Hepatocyte (in vitro differentiated cells): ENCODE data around the gene TMIGD3. TPM values are rescaled to one million over a fixed set of nuclear protein-coding genes. Genes with fewer than 3 reads are reported as not detected.
A peak's percentile ranks its signal among the peaks of the same experiment; 100 is the strongest.

Experiments used
- DNase-seq: peaks from one replicate; pipeline ENCODE4 v3.0.0-alpha.2; 2016; ENCODE audit warnings: low spot score
- H2AFZ ChIP-seq: fragments of 200-600 bp; sonication (generic); 2 replicates; pipeline ENCODE4 v1.6.0; 2016; ENCODE audit warnings: antibody characterized with exemption, mild to moderate bottlenecking
- H3K27ac ChIP-seq: fragments of 200-600 bp; sonication (generic); 2 replicates; pipeline ENCODE4 v1.5.1; 2016; ENCODE audit warnings: mild to moderate bottlenecking
- H3K27me3 ChIP-seq: fragments of 200-600 bp; sonication (generic); 2 replicates; pipeline ENCODE4 v1.6.1; 2016
- H3K36me3 ChIP-seq: fragments of 200-600 bp; sonication (generic); replicated peaks from 2 replicates; pipeline ENCODE4 v1.5.1; 2016; ENCODE audit warnings: low read depth; ENCODE audit not compliant: insufficient read depth
- H3K4me1 ChIP-seq: fragments of 200-600 bp; sonication (generic); 2 replicates; pipeline ENCODE4 v1.5.1; 2016; ENCODE audit warnings: mild to moderate bottlenecking, moderate library complexity; ENCODE audit not compliant: insufficient read depth
- H3K4me2 ChIP-seq: fragments of 200-600 bp; sonication (generic); 2 replicates; pipeline ENCODE4 v1.6.0; 2016
- H3K4me3 ChIP-seq: fragments of 200-600 bp; sonication (generic); 2 replicates; pipeline ENCODE4 v1.5.1; 2016; ENCODE audit warnings: mild to moderate bottlenecking
- H3K79me2 ChIP-seq: fragments of 200-600 bp; sonication (generic); 2 replicates; pipeline ENCODE4 v1.6.0; 2017; ENCODE audit warnings: mild to moderate bottlenecking
- H3K9me2 ChIP-seq: fragments of 200-600 bp; sonication (generic); replicated peaks from 2 replicates; pipeline ENCODE4 v1.6.0; 2017; ENCODE audit warnings: mild to moderate bottlenecking; ENCODE audit not compliant: insufficient read depth
- H3K9me3 ChIP-seq: fragments of 200-600 bp; sonication (generic); 2 replicates; pipeline ENCODE4 v1.5.1; 2016; ENCODE audit warnings: low read depth, mild to moderate bottlenecking
- H4K20me1 ChIP-seq: fragments of 200-600 bp; sonication (generic); 2 replicates; pipeline ENCODE4 v1.6.0; 2016; ENCODE audit warnings: mild to moderate bottlenecking; ENCODE audit not compliant: insufficient read depth, poor library complexity, severe bottlenecking
- EZH2 ChIP-seq: fragments of 200-600 bp; sonication (generic); IDR thresholded peaks from 2 replicates; pipeline ENCODE4 v1.6.1; 2016; ENCODE audit warnings: antibody characterized with exemption, mild to moderate bottlenecking, borderline replicate concordance
- EZH2phosphoT487 ChIP-seq: fragments of 200-600 bp; sonication (generic); IDR thresholded peaks from one replicate; pipeline ENCODE4 v1.6.1; 2018; ENCODE audit warnings: antibody characterized with exemption, mild to moderate bottlenecking, low read depth, moderate library complexity; ENCODE audit not compliant: unreplicated experiment, severe bottlenecking
- WGBS: methylation state at CpG from one replicate; pipeline ENCODE4 v1.1.6; 2016; ENCODE audit warnings: low lambda C conversion rate; ENCODE audit errors: missing lambda C conversion rate; 5-methylcytosine and 5-hydroxymethylcytosine counted together
- polyA plus RNA-seq: library from polyadenylated mRNA; unstranded; fragments of >200 nt; fragmentation: Nextera tagmentation; extraction: Ambion mirVana; gene quantifications from 2 replicates; pipeline ENCODE4 v1.2.1, GENCODE V29; 2016
- total RNA-seq: library from RNA; depleted of rRNA; stranded (reverse); fragments of >200 nt; gene quantifications from 2 replicates; pipeline ENCODE4 v1.2.3, GENCODE V29; 2014
- TF ChIP-seq, protein P1 (sequence below): fragments of 200-600 bp; sonication (generic); IDR thresholded peaks from 2 replicates; pipeline ENCODE4 v1.5.1; 2016; ENCODE audit warnings: antibody characterized with exemption, mild to moderate bottlenecking; ENCODE audit not compliant: poor library complexity

The TMIGD3 gene
- total and polyA plus RNA-seq, 2 experiments from 2014 or later: 5.2 to 6.5 TPM

DNA sequence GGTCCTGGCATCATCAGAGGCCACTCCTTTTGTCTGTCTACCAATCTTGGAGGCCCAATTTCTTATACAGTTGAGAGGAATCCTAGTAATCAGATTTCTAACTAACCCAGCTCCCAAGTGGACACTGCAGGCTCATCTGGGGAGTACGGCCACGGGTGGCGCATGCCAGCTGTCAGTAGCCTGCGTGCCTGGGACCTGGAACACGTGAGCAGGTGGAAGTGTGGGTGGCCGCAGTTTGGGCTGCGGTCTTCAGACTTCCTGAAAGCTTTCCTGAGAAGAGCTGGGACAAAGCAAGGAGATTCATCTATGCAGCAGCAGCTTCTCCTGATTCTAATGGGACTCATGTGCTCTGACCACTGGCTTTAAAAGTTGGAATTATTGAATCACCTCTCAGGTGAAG, 12.4 kb downstream of the TMIGD3 start:
- Histone ChIP-seq H4K20me1 (no peaks in the 10 kb centered on the region), H3K4me2 (no peak overlapping the region), H3K9me2 (no peaks in the 10 kb centered on the region), H3K9me3 (no peaks in the 10 kb centered on the region), H3K4me1 (no peaks in the 10 kb centered on the region), H3K27ac (no peak overlapping the region), H3K27me3 (peaks cover 7% of the 10 kb centered on the region), H2AFZ (no peak overlapping the region), H3K4me3 (no peak overlapping the region), H3K79me2 (no peaks in the 10 kb centered on the region), H3K36me3 (no peaks in the 10 kb centered on the region)
- TF ChIP-seq, protein P1, sequence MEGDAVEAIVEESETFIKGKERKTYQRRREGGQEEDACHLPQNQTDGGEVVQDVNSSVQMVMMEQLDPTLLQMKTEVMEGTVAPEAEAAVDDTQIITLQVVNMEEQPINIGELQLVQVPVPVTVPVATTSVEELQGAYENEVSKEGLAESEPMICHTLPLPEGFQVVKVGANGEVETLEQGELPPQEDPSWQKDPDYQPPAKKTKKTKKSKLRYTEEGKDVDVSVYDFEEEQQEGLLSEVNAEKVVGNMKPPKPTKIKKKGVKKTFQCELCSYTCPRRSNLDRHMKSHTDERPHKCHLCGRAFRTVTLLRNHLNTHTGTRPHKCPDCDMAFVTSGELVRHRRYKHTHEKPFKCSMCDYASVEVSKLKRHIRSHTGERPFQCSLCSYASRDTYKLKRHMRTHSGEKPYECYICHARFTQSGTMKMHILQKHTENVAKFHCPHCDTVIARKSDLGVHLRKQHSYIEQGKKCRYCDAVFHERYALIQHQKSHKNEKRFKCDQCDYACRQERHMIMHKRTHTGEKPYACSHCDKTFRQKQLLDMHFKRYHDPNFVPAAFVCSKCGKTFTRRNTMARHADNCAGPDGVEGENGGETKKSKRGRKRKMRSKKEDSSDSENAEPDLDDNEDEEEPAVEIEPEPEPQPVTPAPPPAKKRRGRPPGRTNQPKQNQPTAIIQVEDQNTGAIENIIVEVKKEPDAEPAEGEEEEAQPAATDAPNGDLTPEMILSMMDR: no peak
- TF ChIP-seq EZH2phosphoT487 (no peak), EZH2 (no peak)
- WGBS: 93% methylated on average over 7 of the region's 7 CpGs
- no peak for DNase-seq

DNA sequence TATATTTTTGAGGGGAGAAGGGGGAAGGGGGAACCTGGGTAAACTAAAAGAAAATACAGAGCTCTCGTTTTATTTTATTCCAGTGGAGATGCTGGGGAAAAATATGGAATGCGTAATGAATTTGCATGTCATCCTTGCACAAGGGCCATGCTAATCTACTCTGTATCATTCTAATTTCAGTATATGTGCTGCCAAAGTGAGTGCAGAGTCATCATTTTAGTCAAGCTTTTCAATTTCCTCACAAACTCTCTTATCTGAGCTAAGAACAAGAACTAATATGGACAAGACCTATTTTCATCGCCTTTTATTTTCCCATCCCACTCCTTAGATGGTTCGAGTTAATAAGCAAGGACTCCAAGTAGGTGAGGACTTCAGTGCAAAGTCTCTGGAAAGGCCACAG, 13.2 kb downstream of the TMIGD3 start:
- Histone ChIP-seq H4K20me1 (no peaks in the 10 kb centered on the region), H3K27ac (peak overlapping the region; percentile 66), H3K36me3 (no peaks in the 10 kb centered on the region), H3K4me1 (no peaks in the 10 kb centered on the region), H3K79me2 (no peaks in the 10 kb centered on the region), H3K4me2 (no peak overlapping the region), H3K4me3 (no peak overlapping the region), H3K27me3 (peaks cover 7% of the 10 kb centered on the region), H2AFZ (no peak overlapping the region), H3K9me2 (no peaks in the 10 kb centered on the region), H3K9me3 (no peaks in the 10 kb centered on the region)
- WGBS: 89% methylated on average over 4 of the region's 4 CpGs
- TF ChIP-seq EZH2phosphoT487: no peak
- TF ChIP-seq, protein P1: no peak
- TF ChIP-seq EZH2: no peak
- DNase-seq: no peak

DNA sequence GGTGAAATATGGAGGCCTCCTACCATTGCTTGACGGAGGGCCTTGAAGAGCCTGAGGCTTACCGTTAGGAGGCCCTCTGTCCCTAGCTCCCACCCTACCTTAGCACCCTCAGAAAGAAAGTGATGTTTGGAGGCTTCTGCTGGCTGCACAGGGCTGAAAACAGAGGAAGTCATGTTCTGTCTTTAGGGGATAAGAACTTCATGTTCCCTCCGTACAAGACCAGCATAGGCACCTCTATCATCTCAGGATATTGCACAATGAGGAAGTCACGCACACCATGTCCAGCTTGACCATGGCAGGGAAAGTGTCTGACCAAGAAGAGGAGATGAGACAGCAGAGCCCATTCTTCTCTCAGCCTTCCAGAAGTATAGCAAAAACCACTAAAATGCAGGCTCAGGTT, 13.8 kb downstream of the TMIGD3 start:
- no peak overlapping the region for H3K4me2 ChIP-seq
- no peaks in the 10 kb centered on the region for H3K9me2 ChIP-seq
- peak overlapping the region; percentile 66 for H3K27ac ChIP-seq
- H3K36me3 ChIP-seq: no peaks in the 10 kb centered on the region
- H3K4me3 ChIP-seq: no peak overlapping the region
- H4K20me1 ChIP-seq: no peaks in the 10 kb centered on the region
- TF ChIP-seq, protein P1: no peak
- TF ChIP-seq EZH2 (no peak), EZH2phosphoT487 (no peak)
- H3K27me3 ChIP-seq: peaks cover 7% of the 10 kb centered on the region
- H2AFZ ChIP-seq: no peak overlapping the region
- DNase-seq: no peak
- no peaks in the 10 kb centered on the region for H3K9me3 ChIP-seq
- 89% methylated on average over 4 of the region's 4 CpGs for WGBS
- H3K4me1 ChIP-seq: no peaks in the 10 kb centered on the region
- H3K79me2 ChIP-seq: no peaks in the 10 kb centered on the region

DNA sequence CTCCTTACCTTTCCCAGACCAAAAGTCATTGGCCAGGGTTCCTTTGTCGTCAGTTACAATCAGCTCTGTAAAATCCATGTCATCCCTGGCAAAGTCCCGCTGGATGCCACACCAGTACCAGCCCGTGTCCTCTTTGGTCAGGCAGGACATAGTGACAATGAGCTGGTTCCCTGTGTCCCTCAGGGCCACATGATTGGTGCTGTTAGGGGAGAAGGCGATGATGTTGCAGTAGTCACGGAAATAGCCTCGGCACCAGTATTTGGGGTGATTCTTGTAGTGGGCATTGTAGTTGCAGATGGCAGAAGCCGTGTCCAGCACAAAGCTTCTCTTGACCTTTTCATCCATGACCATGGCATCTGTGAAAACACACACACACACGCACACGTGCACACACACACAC, 14.8 kb downstream of the TMIGD3 start:
- Histone ChIP-seq H3K4me1 (no peaks in the 10 kb centered on the region), H3K27me3 (no peaks in the 10 kb centered on the region), H3K4me3 (no peak overlapping the region), H4K20me1 (no peaks in the 10 kb centered on the region), H3K79me2 (no peaks in the 10 kb centered on the region), H3K9me2 (no peaks in the 10 kb centered on the region), H3K9me3 (no peaks in the 10 kb centered on the region), H3K4me2 (no peak overlapping the region), H3K36me3 (no peaks in the 10 kb centered on the region), H2AFZ (no peak overlapping the region), H3K27ac (no peak overlapping the region)
- WGBS: 97% methylated on average over 9 of the region's 9 CpGs
- DNase-seq: no peak
- TF ChIP-seq, protein P1: no peak
- TF ChIP-seq EZH2phosphoT487 (no peak), EZH2 (no peak)
